Raji (cell line): Measurements from ENCODE around the gene CDC42EP3.
A peak's percentile ranks its signal among the peaks of the same experiment; 100 is the strongest.

Experiments
- POLR2A ChIP-seq: IDR thresholded peaks from 2 replicates; pipeline ENCODE4 v1.6.1; 2011; ENCODE audit warnings: low read depth, low read length, control low read depth; ENCODE audit not compliant: insufficient read depth

CDC42EP3 gene

GRCh38 chr2:37692711-37693110, 21.3 kb upstream of the CDC42EP3 start:
- no peak for TF ChIP-seq POLR2A

GRCh38 chr2:37689751-37690150, 18.3 kb upstream of the CDC42EP3 start:
- TF ChIP-seq POLR2A, result no peak

GRCh38 chr2:37688771-37689468, 17.5 kb upstream of the CDC42EP3 start:
- TF ChIP-seq POLR2A, result no peak

- no peak for TF ChIP-seq POLR2A
Observed at GRCh38 chr2:37686792-37687526, 15.5 kb upstream of the CDC42EP3 start.

DNA sequence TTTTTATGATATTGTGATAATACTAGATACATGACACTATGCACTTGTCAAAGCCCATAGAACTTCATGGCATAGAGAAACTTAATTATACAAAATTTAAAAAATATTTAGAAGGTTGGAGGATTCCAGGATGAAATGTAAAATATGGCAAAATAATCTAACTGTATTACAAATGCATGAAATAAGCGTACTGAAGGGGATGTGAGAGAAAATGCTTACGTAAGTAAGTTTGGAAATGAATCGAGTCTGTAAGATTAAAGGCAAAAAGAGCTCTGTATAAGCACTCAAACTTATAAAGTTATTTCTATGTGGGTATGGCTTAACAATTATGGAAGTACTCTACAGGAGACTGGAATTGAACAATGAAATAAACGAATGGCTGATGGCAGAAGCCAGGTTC, 13.4 kb upstream of the CDC42EP3 start:
- TF ChIP-seq POLR2A, result no peak

- TF ChIP-seq POLR2A, result no peak
Observed at GRCh38 chr2:37683921-37684780, 12.7 kb upstream of the CDC42EP3 start.

- TF ChIP-seq POLR2A, result no peak
Observed at GRCh38 chr2:37683241-37683640, 11.8 kb upstream of the CDC42EP3 start.

- no peak for TF ChIP-seq POLR2A
Observed at GRCh38 chr2:37682473-37682872, 11.0 kb upstream of the CDC42EP3 start.

GRCh38 chr2:37681587-37681986, 10.1 kb upstream of the CDC42EP3 start:
- TF ChIP-seq POLR2A, result no peak

- no peak for TF ChIP-seq POLR2A
Observed at GRCh38 chr2:37679072-37679695, 7.7 kb upstream of the CDC42EP3 start.

- TF ChIP-seq POLR2A, result no peak
Observed at GRCh38 chr2:37676274-37676673, 4.8 kb upstream of the CDC42EP3 start.

DNA sequence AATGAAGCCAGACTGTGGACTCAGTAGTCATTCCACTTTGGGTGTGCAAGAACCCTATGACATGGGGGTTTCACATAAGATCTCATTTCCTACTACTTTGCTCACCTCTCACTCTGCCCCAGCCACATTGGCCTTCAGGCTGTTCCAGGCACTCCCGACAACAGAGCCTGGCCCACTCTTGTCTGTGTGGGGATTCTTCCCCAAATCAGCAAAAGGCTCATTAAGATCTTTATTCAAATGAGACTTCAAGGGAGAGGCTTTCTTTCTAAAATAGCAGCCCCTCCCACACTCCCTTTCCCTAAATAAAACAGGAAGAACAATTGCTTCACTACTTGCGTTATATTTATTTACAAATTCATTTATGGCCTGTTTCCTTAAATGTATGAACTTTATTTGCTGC, 3.5 kb upstream of the CDC42EP3 start:
- no peak for TF ChIP-seq POLR2A

DNA sequence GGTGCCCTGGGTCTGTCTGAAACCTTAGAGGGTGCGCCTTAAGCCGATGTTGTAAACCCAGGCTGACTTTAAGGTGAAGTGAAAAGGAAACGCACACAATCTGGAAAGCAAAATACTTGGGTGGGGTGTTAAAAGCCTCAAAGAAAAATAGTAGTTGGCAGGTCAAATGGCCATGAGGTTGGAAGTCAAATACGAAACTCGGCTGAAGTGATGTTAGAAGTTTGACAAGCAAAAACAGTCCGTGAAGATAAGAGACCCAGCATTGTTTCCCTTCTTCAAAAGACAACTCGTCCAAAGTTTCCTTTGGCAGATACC, 1.4 kb upstream of the CDC42EP3 start:
- no peak for TF ChIP-seq POLR2A

DNA sequence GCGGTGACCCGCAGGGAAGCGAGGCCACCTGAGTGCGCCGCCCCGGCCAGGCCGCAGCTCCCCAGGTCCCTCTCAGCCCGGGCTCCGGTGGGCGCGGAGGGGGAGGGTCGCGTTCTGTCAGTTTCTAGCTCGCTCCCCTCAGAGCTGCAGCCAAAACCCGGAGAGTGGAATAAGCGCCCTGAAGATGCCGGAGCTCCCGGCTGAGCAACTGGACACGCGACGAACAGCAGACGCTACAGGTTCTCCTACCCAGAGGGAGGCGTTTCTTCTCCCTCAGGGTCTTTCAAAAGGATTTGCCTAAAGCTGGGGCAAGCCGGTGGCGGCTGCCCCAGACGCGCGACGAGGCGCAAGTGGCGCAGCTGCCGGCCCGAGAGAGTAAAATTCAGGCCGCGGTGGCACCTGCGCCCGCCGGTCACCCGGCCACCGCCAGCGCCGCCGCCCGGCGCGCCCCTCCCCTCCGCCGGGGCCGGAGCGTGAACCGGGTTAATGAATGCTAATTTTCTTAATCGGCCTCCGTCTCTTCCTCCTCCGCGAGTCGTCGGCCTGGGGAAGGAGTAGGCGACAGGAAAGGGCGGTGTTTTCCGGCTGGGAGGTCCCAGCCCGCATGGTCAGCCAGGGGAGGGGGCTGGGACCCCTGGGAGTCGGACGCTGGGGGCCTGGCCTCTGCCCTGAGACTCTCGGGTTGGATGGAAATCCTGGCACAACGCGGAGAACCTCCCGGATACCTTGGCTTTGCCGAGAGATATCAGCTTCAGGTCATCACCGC, 845 bp upstream of the CDC42EP3 start:
- peak; percentile 15; the same call in 1 of the 2 replicates for TF ChIP-seq POLR2A

GRCh38 chr2:37671816-37672103, 318 bp upstream of the CDC42EP3 start:
- no peak; the same call in 1 of the 2 replicates for TF ChIP-seq POLR2A
